Measurements from ENCODE around the gene CACNA1C.

CACNA1C gene

DNA sequence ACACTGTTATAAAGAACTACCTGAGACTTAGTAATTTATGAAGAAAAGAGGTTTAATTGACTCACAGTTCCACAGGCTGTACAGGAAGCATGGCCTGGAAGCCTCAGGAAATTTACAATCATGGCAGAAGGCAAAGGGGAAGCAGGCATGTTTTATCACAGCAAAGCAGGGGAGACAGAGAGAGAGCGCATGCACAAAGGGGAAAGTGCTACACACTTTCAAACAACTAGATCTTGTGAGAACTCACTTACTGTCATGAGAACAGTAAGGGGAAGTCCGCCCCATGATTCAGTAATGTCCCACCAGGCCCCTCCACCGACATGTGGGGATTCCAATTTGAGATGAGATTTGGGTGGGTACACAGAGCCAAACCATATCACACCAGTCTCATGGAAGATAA is 313.9 kb downstream of the CACNA1C start:
- TF ChIP-seq, protein P1, sequence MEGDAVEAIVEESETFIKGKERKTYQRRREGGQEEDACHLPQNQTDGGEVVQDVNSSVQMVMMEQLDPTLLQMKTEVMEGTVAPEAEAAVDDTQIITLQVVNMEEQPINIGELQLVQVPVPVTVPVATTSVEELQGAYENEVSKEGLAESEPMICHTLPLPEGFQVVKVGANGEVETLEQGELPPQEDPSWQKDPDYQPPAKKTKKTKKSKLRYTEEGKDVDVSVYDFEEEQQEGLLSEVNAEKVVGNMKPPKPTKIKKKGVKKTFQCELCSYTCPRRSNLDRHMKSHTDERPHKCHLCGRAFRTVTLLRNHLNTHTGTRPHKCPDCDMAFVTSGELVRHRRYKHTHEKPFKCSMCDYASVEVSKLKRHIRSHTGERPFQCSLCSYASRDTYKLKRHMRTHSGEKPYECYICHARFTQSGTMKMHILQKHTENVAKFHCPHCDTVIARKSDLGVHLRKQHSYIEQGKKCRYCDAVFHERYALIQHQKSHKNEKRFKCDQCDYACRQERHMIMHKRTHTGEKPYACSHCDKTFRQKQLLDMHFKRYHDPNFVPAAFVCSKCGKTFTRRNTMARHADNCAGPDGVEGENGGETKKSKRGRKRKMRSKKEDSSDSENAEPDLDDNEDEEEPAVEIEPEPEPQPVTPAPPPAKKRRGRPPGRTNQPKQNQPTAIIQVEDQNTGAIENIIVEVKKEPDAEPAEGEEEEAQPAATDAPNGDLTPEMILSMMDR (conservative IDR thresholded peaks at IDR 0.05; ENCODE audit: low read depth, low read length) = no peak
- no peak overlapping the region for H3K27ac ChIP-seq
- no peak overlapping the region for H3K9ac ChIP-seq
- H3K36me3 ChIP-seq (ENCODE audit: insufficient read depth) = no peaks in the 10 kb centered on the region
- no peak overlapping the region for H3K4me2 ChIP-seq
- no peak overlapping the region for H3K4me3 ChIP-seq (IDR thresholded peaks at IDR 0.05; ENCODE audit: insufficient read depth, low read depth, low read length)
- no peaks in the 10 kb centered on the region for H3K4me1 ChIP-seq (ENCODE audit: low read depth, poor library complexity, severe bottlenecking)
- H3K27me3 ChIP-seq (ENCODE audit: insufficient read depth, low read depth) = no peaks in the 10 kb centered on the region
- no peaks in the 10 kb centered on the region for H4K20me1 ChIP-seq (ENCODE audit: insufficient read depth)
- no peak overlapping the region for H2AFZ ChIP-seq (ENCODE audit: low read depth)
- no peaks in the 10 kb centered on the region for H3K79me2 ChIP-seq (ENCODE audit: insufficient read depth, low read depth)

DNA sequence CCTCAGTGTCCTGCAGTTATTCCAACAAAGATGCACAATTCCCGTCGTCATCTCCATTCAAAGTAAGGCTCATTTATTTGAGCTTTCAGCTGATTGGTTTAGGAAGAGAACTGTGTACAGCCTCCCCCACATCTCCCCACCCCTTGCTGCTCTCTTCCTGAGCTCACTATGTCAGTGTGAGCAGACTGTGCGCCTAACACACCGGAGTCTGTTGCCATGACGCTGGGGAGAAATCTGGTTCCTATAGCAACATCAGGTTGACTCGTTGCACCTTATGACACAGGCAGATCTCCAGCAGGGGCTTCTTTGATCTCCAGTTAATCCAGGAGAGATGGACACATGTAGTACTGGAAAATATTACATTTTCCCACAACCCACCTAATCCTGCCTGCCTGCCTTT is 319.4 kb downstream of the CACNA1C start:
- H2AFZ ChIP-seq (ENCODE audit: low read depth) = no peak overlapping the region
- no peaks in the 10 kb centered on the region for H3K79me2 ChIP-seq (ENCODE audit: insufficient read depth, low read depth)
- no peak overlapping the region for H3K4me2 ChIP-seq
- H3K27ac ChIP-seq = no peak overlapping the region
- H3K27me3 ChIP-seq (ENCODE audit: insufficient read depth, low read depth) = no peaks in the 10 kb centered on the region
- no peaks in the 10 kb centered on the region for H4K20me1 ChIP-seq (ENCODE audit: insufficient read depth)
- no peak overlapping the region for H3K4me3 ChIP-seq (IDR thresholded peaks at IDR 0.05; ENCODE audit: insufficient read depth, low read depth, low read length)
- TF ChIP-seq, protein P1 (conservative IDR thresholded peaks at IDR 0.05; ENCODE audit: low read depth, low read length) = no peak
- H3K4me1 ChIP-seq (ENCODE audit: low read depth, poor library complexity, severe bottlenecking) = peaks cover 14% of the 10 kb centered on the region
- H3K36me3 ChIP-seq (ENCODE audit: insufficient read depth) = no peaks in the 10 kb centered on the region
- no peak overlapping the region for H3K9ac ChIP-seq

DNA sequence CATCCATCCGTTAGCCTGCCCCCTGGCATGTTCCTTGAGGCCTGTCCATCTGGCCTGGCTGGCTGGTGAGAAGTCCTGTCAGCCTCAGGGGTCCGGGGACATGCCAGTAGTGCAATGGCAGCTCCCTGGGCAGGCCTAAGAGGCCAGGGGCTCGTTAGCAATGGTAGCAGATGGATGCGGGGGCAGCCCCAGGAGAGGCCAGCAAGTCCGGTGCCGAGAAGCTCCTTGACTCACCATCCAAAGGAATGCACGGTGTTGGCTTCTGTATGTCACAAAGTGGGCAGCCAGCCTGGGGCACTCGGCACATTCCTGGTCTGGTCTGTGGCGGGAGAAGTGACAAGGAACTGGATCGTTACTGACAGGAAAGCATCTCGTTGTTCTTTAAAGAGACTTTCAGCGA is 319.9 kb downstream of the CACNA1C start:
- H3K36me3 ChIP-seq (ENCODE audit: insufficient read depth) = no peaks in the 10 kb centered on the region
- no peaks in the 10 kb centered on the region for H3K79me2 ChIP-seq (ENCODE audit: insufficient read depth, low read depth)
- no peak overlapping the region for H3K9ac ChIP-seq
- TF ChIP-seq, protein P1 (conservative IDR thresholded peaks at IDR 0.05; ENCODE audit: low read depth, low read length) = no peak
- no peak overlapping the region for H3K4me3 ChIP-seq (IDR thresholded peaks at IDR 0.05; ENCODE audit: insufficient read depth, low read depth, low read length)
- H3K27ac ChIP-seq = no peak overlapping the region
- no peaks in the 10 kb centered on the region for H3K27me3 ChIP-seq (ENCODE audit: insufficient read depth, low read depth)
- H4K20me1 ChIP-seq (ENCODE audit: insufficient read depth) = no peaks in the 10 kb centered on the region
- H3K4me2 ChIP-seq = no peak overlapping the region
- H2AFZ ChIP-seq (ENCODE audit: low read depth) = no peak overlapping the region
- peaks cover 20% of the 10 kb centered on the region for H3K4me1 ChIP-seq (ENCODE audit: low read depth, poor library complexity, severe bottlenecking)

DNA sequence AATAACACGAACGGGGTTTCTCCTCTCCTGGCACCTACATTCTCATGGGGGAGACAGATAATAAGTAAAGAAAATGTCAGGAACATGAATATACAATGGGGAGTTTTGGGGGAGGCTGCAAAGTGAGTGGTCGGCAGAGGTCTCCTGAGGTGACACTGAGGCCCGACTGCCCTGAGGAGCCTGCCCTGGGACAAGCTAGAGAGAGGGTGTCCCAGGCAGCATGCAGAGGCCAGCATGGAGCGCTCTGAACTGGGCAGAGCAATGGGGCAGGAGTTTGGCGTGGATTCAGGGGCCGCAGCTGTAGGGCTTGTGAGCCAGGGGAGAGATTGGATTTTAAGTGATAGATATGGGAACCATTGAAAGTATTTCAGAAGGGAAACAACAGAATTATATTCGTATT is 320.5 kb downstream of the CACNA1C start:
- Histone ChIP-seq H2AFZ (ENCODE audit: low read depth) (no peak overlapping the region), H3K36me3 (ENCODE audit: insufficient read depth) (no peaks in the 10 kb centered on the region), H3K79me2 (ENCODE audit: insufficient read depth, low read depth) (no peaks in the 10 kb centered on the region), H3K9ac (no peak overlapping the region), H3K4me2 (no peak overlapping the region), H3K4me1 (ENCODE audit: low read depth, poor library complexity, severe bottlenecking) (peaks cover 26% of the 10 kb centered on the region), H4K20me1 (ENCODE audit: insufficient read depth) (no peaks in the 10 kb centered on the region), H3K27me3 (ENCODE audit: insufficient read depth, low read depth) (no peaks in the 10 kb centered on the region), H3K4me3 (IDR thresholded peaks at IDR 0.05; ENCODE audit: insufficient read depth, low read depth, low read length) (no peak overlapping the region), H3K27ac (no peak overlapping the region)
- TF ChIP-seq, protein P1 (conservative IDR thresholded peaks at IDR 0.05; ENCODE audit: low read depth, low read length) = no peak
